H9 (cell line): Measurements from ENCODE around the gene LACTB. TPM values are rescaled to one million over a fixed set of nuclear protein-coding genes. Genes with fewer than 3 reads are reported as not detected.
A peak's percentile ranks its signal among the peaks of the same experiment; 100 is the strongest.

Source experiments
- DNase-seq: peaks from one replicate; pipeline ENCODE4 v3.0.0-alpha.2; 2017
- H2AFZ ChIP-seq: one replicate; pipeline ENCODE4 v1.6.1; 2013; ENCODE audit warnings: mild to moderate bottlenecking, low read length, control low read depth, moderate library complexity
- H2AK5ac ChIP-seq: 2 replicates; pipeline ENCODE4 v1.6.1; 2013; ENCODE audit warnings: low read length, control low read depth, mixed read lengths; ENCODE audit not compliant: insufficient read length
- H2BK120ac ChIP-seq: one replicate; pipeline ENCODE4 v1.6.1; 2013; ENCODE audit warnings: low read depth, mild to moderate bottlenecking, low read length, control low read depth, inconsistent platforms; ENCODE audit not compliant: poor library complexity, severe bottlenecking
- H2BK12ac ChIP-seq: 2 replicates; pipeline ENCODE4 v1.6.1; 2013; ENCODE audit warnings: low read length, control low read depth, mixed read lengths, low read depth; ENCODE audit not compliant: insufficient read length
- H2BK15ac ChIP-seq: 2 replicates; pipeline ENCODE4 v1.6.1; 2013; ENCODE audit warnings: low read depth, low read length, control low read depth
- H2BK20ac ChIP-seq: one replicate; pipeline ENCODE4 v1.6.1; 2013; ENCODE audit warnings: low read depth, mild to moderate bottlenecking, low read length, control low read depth, inconsistent platforms; ENCODE audit not compliant: poor library complexity, severe bottlenecking
- H2BK5ac ChIP-seq: 2 replicates; pipeline ENCODE4 v1.6.1; 2013; ENCODE audit warnings: low read length, control low read depth, mixed read lengths; ENCODE audit not compliant: insufficient read length
- H3K14ac ChIP-seq: 2 replicates; pipeline ENCODE4 v1.6.1; 2013; ENCODE audit warnings: low read length, control low read depth; ENCODE audit not compliant: insufficient read depth
- H3K18ac ChIP-seq: 2 replicates; pipeline ENCODE4 v1.6.1; 2013; ENCODE audit warnings: low read depth, mild to moderate bottlenecking, mixed read lengths, low read length, control low read depth; ENCODE audit not compliant: insufficient read length
- H3K23ac ChIP-seq: 2 replicates; pipeline ENCODE4 v1.6.1; 2013; ENCODE audit warnings: low read length, control low read depth, mixed read lengths, low read depth; ENCODE audit not compliant: insufficient read length
- H3K23me2 ChIP-seq: 2 replicates; pipeline ENCODE4 v1.6.1; 2013; ENCODE audit warnings: low read depth, mild to moderate bottlenecking, mixed read lengths, low read length, control low read depth; ENCODE audit not compliant: insufficient read length, poor library complexity, severe bottlenecking
- H3K27ac ChIP-seq: 2 replicates; pipeline ENCODE4 v1.5.1; 2013; ENCODE audit warnings: low read length, control low read depth, mixed read lengths, low read depth; ENCODE audit not compliant: insufficient read length
- H3K27me3 ChIP-seq: 2 replicates; pipeline ENCODE4 v1.6.1; 2013; ENCODE audit warnings: low read length, control low read depth, inconsistent platforms; ENCODE audit not compliant: insufficient read depth
- H3K4ac ChIP-seq: 2 replicates; pipeline ENCODE4 v1.6.1; 2013; ENCODE audit warnings: low read depth, mild to moderate bottlenecking, control low read depth, inconsistent platforms, low read length, moderate library complexity
- H3K4me1 ChIP-seq: 2 replicates; pipeline ENCODE4 v1.6.1; 2013; ENCODE audit warnings: low read length, control low read depth, inconsistent platforms; ENCODE audit not compliant: insufficient read depth
- H3K4me2 ChIP-seq: 2 replicates; pipeline ENCODE4 v1.6.1; 2013; ENCODE audit warnings: low read length, control low read depth, mixed read lengths; ENCODE audit not compliant: insufficient read length, insufficient read depth
- H3K56ac ChIP-seq: 2 replicates; pipeline ENCODE4 v1.6.1; 2013; ENCODE audit warnings: low read depth, mild to moderate bottlenecking, mixed read lengths, low read length, control low read depth; ENCODE audit not compliant: insufficient read length
- H3K79me1 ChIP-seq: 2 replicates; pipeline ENCODE4 v1.6.1; 2013; ENCODE audit warnings: low read depth, mild to moderate bottlenecking, moderate library complexity, low read length, control low read depth, inconsistent platforms; ENCODE audit not compliant: insufficient read depth, poor library complexity, severe bottlenecking
- H3K79me2 ChIP-seq: 2 replicates; pipeline ENCODE4 v1.6.1; 2013; ENCODE audit warnings: low read length, control low read depth, inconsistent platforms; ENCODE audit not compliant: insufficient read depth
- H3K9ac ChIP-seq: 2 replicates; pipeline ENCODE4 v1.6.1; 2013; ENCODE audit warnings: low read length, control low read depth, mixed read lengths; ENCODE audit not compliant: insufficient read length; ENCODE audit errors: extremely low read depth
- H3K9me3 ChIP-seq: one replicate; pipeline ENCODE4 v1.6.1; 2013; ENCODE audit warnings: low read depth, low read length, inconsistent platforms; ENCODE audit not compliant: control insufficient read depth
- H3T11ph ChIP-seq: one replicate; pipeline ENCODE4 v1.6.1; 2013; ENCODE audit warnings: mild to moderate bottlenecking, low read length, control low read depth, inconsistent platforms
- H4K20me1 ChIP-seq: one replicate; pipeline ENCODE4 v1.6.1; 2013; ENCODE audit not compliant: control insufficient read depth, insufficient read length, insufficient read depth
- H4K5ac ChIP-seq: 2 replicates; pipeline ENCODE4 v1.6.1; 2013; ENCODE audit warnings: low read depth, mild to moderate bottlenecking, mixed read lengths, low read length, control low read depth; ENCODE audit not compliant: insufficient read length
- H4K8ac ChIP-seq: replicated peaks from 2 replicates; pipeline ENCODE4 v1.6.1; 2013; ENCODE audit warnings: low read length, control low read depth, mixed read lengths, low read depth; ENCODE audit not compliant: insufficient read length
- H4K91ac ChIP-seq: 2 replicates; pipeline ENCODE4 v1.6.1; 2013; ENCODE audit warnings: low read depth, mild to moderate bottlenecking, moderate library complexity, mixed read lengths, low read length, control low read depth; ENCODE audit not compliant: insufficient read length
- H3K27ac Mint-ChIP-seq, 3 experiments: 2 replicates in 2 of 3; 3 replicates in 1 of 3; pipeline ENCODE4 v1.8.0; 2020 to 2021; ENCODE audit warnings: mixed read lengths in 3 of 3, mild to moderate bottlenecking in 1 of 3, moderate library complexity in 1 of 3
- H3K27me3 Mint-ChIP-seq: 2 replicates; pipeline ENCODE4 v1.8.0; 2021; ENCODE audit warnings: low read depth, mild to moderate bottlenecking, moderate library complexity, mixed read lengths
- H3K36me3 Mint-ChIP-seq, 3 experiments: 2 replicates in 2 of 3; 3 replicates in 1 of 3; pipeline ENCODE4 v1.8.0; 2020 to 2021; ENCODE audit warnings: low read depth in 3 of 3, mixed read lengths in 3 of 3; ENCODE audit not compliant: insufficient read depth in 1 of 3
- H3K4me1 Mint-ChIP-seq, 2 experiments: 2 replicates each; pipeline ENCODE4 v1.8.0; 2020; ENCODE audit warnings: mixed read lengths in 2 of 2
- H3K4me3 Mint-ChIP-seq, 2 experiments: 2 replicates in 1 of 2; 3 replicates in 1 of 2; pipeline ENCODE4 v1.8.0; 2020 to 2021; ENCODE audit warnings: mild to moderate bottlenecking in 2 of 2, mixed read lengths in 2 of 2, moderate library complexity in 1 of 2
- H3K9me3 Mint-ChIP-seq, 2 experiments: 2 replicates in 1 of 2; 3 replicates in 1 of 2; pipeline ENCODE4 v1.8.0; 2020; ENCODE audit warnings: mild to moderate bottlenecking in 2 of 2, mixed read lengths in 2 of 2, moderate library complexity in 1 of 2
- CTCF ChIP-seq: fragments of 200-600 bp; sonication (generic); conservative IDR thresholded peaks from 3 replicates; pipeline ENCODE4 v1.8.0; 2021; ENCODE audit warnings: antibody characterized with exemption, mild to moderate bottlenecking
- WGBS: extraction: QIAGEN DNeasy Blood & Tissue Kit; methylation state at CpG from one replicate; pipeline ENCODE4 v1.1.7; 2013; ENCODE audit warnings: missing lambda C conversion rate, low lambda C conversion rate, mixed read lengths; ENCODE audit not compliant: insufficient read length; ENCODE audit errors: extremely low coverage; 5-methylcytosine and 5-hydroxymethylcytosine counted together
- total RNA-seq: library from RNA; stranded (reverse); gene quantifications from 2 replicates; pipeline ENCODE4 v1.2.1, GENCODE V29; 2021

Gene LACTB
- total RNA-seq, 1 experiment from 2014 or later, result 10.3 TPM

GRCh38 chr15:63172376-63172775, 50.7 kb downstream of the LACTB start:
- no CpG with 5 or more reads among the region's 5 CpGs for WGBS
- Histone ChIP-seq H2BK120ac (no peak overlapping the region), H3K4me2 (no peak overlapping the region), H3K4ac (no peak overlapping the region), H2BK20ac (no peak overlapping the region), H3K23ac (no peak overlapping the region), H3K56ac (no peak overlapping the region), H3K79me1 (no peaks in the 10 kb centered on the region), H2BK12ac (no peak overlapping the region), H3K9me3 (no peaks in the 10 kb centered on the region), H3K27me3 (no peaks in the 10 kb centered on the region), H3K23me2 (no peaks in the 10 kb centered on the region), H4K91ac (no peak overlapping the region), H2BK5ac (no peak overlapping the region), H3K14ac (no peak overlapping the region), H2AFZ (no peak overlapping the region), H3T11ph (no peak overlapping the region), H4K20me1 (no peaks in the 10 kb centered on the region), H3K79me2 (no peaks in the 10 kb centered on the region), H3K27ac (no peak overlapping the region), H4K5ac (no peak overlapping the region), H2AK5ac (no peak overlapping the region), H4K8ac (no peak overlapping the region), H2BK15ac (no peak overlapping the region), H3K4me1 (no peaks in the 10 kb centered on the region), H3K18ac (no peak overlapping the region), H3K9ac (no peak overlapping the region)
- H3K36me3 Mint-ChIP-seq, result no peaks in the 10 kb centered on the region
- H3K4me3 Mint-ChIP-seq, result no peak overlapping the region
- no peaks in the 10 kb centered on the region; the same call in 1 of the 2 replicates for H3K27me3 Mint-ChIP-seq
- no peak for DNase-seq
- TF ChIP-seq CTCF, result no peak
- H3K9me3 Mint-ChIP-seq, result no peaks in the 10 kb centered on the region
- H3K4me1 Mint-ChIP-seq, result peaks cover 6 to 14% of the 10 kb centered on the region in 2 experiments
- peak overlapping the region in 1 of 3 experiments; percentile 16; a peak in 1 of 7 replicates for H3K27ac Mint-ChIP-seq
